GM12878 (cell line): Measurements from ENCODE around the gene SPON2. TPM values are rescaled to one million over a fixed set of nuclear protein-coding genes. Genes with fewer than 3 reads are reported as not detected.

Experiments
- ATAC-seq: fragments of 200-7000 bp; cut with Tn5 transposase; 3 replicates; pipeline ENCODE4 v1.9.1; 2020; ENCODE audit warnings: mild to moderate bottlenecking, moderate library complexity
- BruUV-seq: library from RNA; stranded (reverse); fragments of 400-500 nt; replicated peaks from 2 replicates; lab custom pipeline; 2021; lab: Mats Ljungman, UMichigan
- CTCF ChIA-PET: fragments of 300-600 bp; sonication (Branson Sonifier 250); formaldehyde crosslinking; extraction: SDS; loops from one replicate; lab custom pipeline; 2021; ENCODE audit warnings: inconsistent platforms; lab: Yijun Ruan, JAX
- POLR2A ChIA-PET: fragments of 350-600 bp; formaldehyde crosslinking; extraction: SDS; loops from one replicate; lab custom pipeline; 2021; ENCODE audit warnings: inconsistent platforms; lab: Charles Lee
- RAD21 ChIA-PET: fragments of 300-600 bp; sonication (Branson Sonifier 250); formaldehyde crosslinking; loops from one replicate; lab custom pipeline; 2023; ENCODE audit warnings: antibody characterized with exemption; ENCODE audit not compliant: unreplicated experiment; lab: Charles Lee
- SMC1A ChIA-PET: fragments of 300-600 bp; sonication (Branson Sonifier 250); formaldehyde crosslinking; loops from one replicate; lab custom pipeline; 2023; ENCODE audit not compliant: unreplicated experiment, uncharacterized antibody; lab: Charles Lee
- DNase-seq: peaks from one replicate; pipeline ENCODE4 v3.0.0-alpha.2; 2011; ENCODE audit warnings: low read depth, low spot score
- FAIRE-seq: peaks from 3 replicates; lab custom pipeline; 2011; peaks lifted over from hg19 to GRCh38; lab: Jason Lieb, UNC
- H2AFZ ChIP-seq: 2 replicates; pipeline ENCODE4 v1.6.0; 2011; ENCODE audit warnings: low read depth, low read length, control low read depth; ENCODE audit not compliant: control insufficient read depth
- H3K27ac ChIP-seq: 2 replicates; pipeline ENCODE4 v1.5.1; 2011; ENCODE audit warnings: control low read depth; ENCODE audit not compliant: control insufficient read depth, insufficient read depth
- H3K27me3 ChIP-seq, 2 experiments: replicated peaks in 1 of 2; 2 replicates each; pipeline versions ENCODE4 v1.6.0 to v1.6.1; 2011; ENCODE audit warnings: low read length in 1 of 2; ENCODE audit not compliant: control insufficient read depth in 2 of 2, insufficient read depth in 2 of 2
- H3K36me3 ChIP-seq, 2 experiments: 2 replicates each; pipeline ENCODE4 v1.5.1; 2011; ENCODE audit warnings: low read length in 1 of 2; ENCODE audit not compliant: control insufficient read depth in 2 of 2, insufficient read depth in 2 of 2
- H3K4me1 ChIP-seq: 2 replicates; pipeline ENCODE4 v1.6.1; 2011; ENCODE audit warnings: mild to moderate bottlenecking, low read length, moderate library complexity, mixed read lengths; ENCODE audit not compliant: control insufficient read depth, insufficient read depth
- H3K4me2 ChIP-seq: 2 replicates; pipeline ENCODE4 v1.6.0; 2011; ENCODE audit warnings: control low read depth; ENCODE audit not compliant: control insufficient read depth, insufficient read depth
- H3K4me3 ChIP-seq: fragments of 200-600 bp; sonication (generic); 2 replicates; pipeline ENCODE4 v1.5.1; 2016
- H3K79me2 ChIP-seq: 2 replicates; pipeline ENCODE4 v1.6.0; 2011; ENCODE audit warnings: low read length; ENCODE audit not compliant: control insufficient read depth, insufficient read depth
- H3K9ac ChIP-seq: 2 replicates; pipeline ENCODE4 v1.8.0; 2011; ENCODE audit warnings: low read length, control low read depth, mixed read lengths; ENCODE audit not compliant: control insufficient read depth, insufficient read depth
- H3K9me3 ChIP-seq: replicated peaks from 3 replicates; pipeline ENCODE4 v1.5.1; 2011; ENCODE audit warnings: mild to moderate bottlenecking, low read length; ENCODE audit not compliant: control insufficient read depth, insufficient read depth
- H4K20me1 ChIP-seq: 2 replicates; pipeline ENCODE4 v1.6.0; 2011; ENCODE audit not compliant: control insufficient read depth, insufficient read depth
- EGR1 ChIP-seq, 2 experiments: IDR thresholded peaks; 1 replicate in 1 of 2; 2 replicates in 1 of 2; pipeline ENCODE4 v1.6.1; 2011 to 2012; ENCODE audit warnings: low read depth in 2 of 2, low read length in 2 of 2, borderline replicate concordance in 1 of 2, mild to moderate bottlenecking in 1 of 2, moderate library complexity in 1 of 2
- HDAC2 ChIP-seq: fragments of 200-600 bp; sonication (generic); IDR thresholded peaks from 2 replicates; pipeline ENCODE4 v1.6.1; 2017
- JUND ChIP-seq: IDR thresholded peaks from 2 replicates; pipeline ENCODE4 v1.6.1; 2012; ENCODE audit warnings: low read depth, mild to moderate bottlenecking, low read length, improper control_type of control experiment, moderate library complexity
- MXI1 ChIP-seq: fragments of 150-350 bp; IDR thresholded peaks from 2 replicates; pipeline ENCODE4 v1.6.1; 2011; ENCODE audit warnings: low read depth, mild to moderate bottlenecking, inconsistent platforms, low read length, improper control_type of control experiment
- POLR2A ChIP-seq: IDR thresholded peaks from 2 replicates; pipeline ENCODE4 v1.6.1; 2011; ENCODE audit warnings: low read depth, mild to moderate bottlenecking, low read length
- SMARCA5 ChIP-seq: fragments of 450-650 bp; IDR thresholded peaks from 2 replicates; pipeline ENCODE4 v1.6.1; 2017; ENCODE audit warnings: mild to moderate bottlenecking
- WGBS: methylation state at CpG from one replicate; pipeline ENCODE4 v1.1.6; 2016; ENCODE audit warnings: low lambda C conversion rate; ENCODE audit not compliant: insufficient replicate concordance, insufficient coverage; ENCODE audit errors: missing lambda C conversion rate; 5-methylcytosine and 5-hydroxymethylcytosine counted together
- in situ Hi-C: fragments of 300-500 bp; cut with MboI; formaldehyde crosslinking; loops from 9 replicates; pipeline ENCODE4 v1.14.3; 2018; ENCODE audit warnings: mixed read lengths
- intact Hi-C: fragments of 100-400 bp; cut with micrococcal nuclease; formaldehyde crosslinking; loops from one replicate; pipeline ENCODE4 v1.14.2; 2022; ENCODE audit not compliant: unreplicated experiment
- polyA plus RNA-seq, 11 experiments: library from polyadenylated mRNA; depleted of rRNA in 4 of 11; unstranded in 6 of 11; stranded (reverse) in 5 of 11; fragments of >200 nt; fragmentation: Nextera tagmentation in 4 of 11; fragmentation: Illumina TruSeq in 1 of 11; extraction: Ambion mirVana in 4 of 11; extraction: Trizol in 1 of 11; gene quantifications; 1 replicate in 1 of 11; 2 replicates in 10 of 11; pipeline versions ENCODE4 v1.2.1 to v1.2.3, GENCODE V29; 2011 to 2016; ENCODE audit warnings: inconsistent platforms in 2 of 11, missing spikeins in 2 of 11, low read depth in 1 of 11
- total RNA-seq, 4 experiments: library from RNA; depleted of rRNA in 3 of 4; stranded (reverse); fragments of >200 nt in 3 of 4; fragmentation: Illumina TruSeq in 1 of 4; extraction: Trizol in 1 of 4; gene quantifications; 2 replicates each; pipeline versions ENCODE4 v1.2.1 to v1.2.3, GENCODE V29; 2013 to 2021
- TF ChIP-seq, protein P1 (sequence below): IDR thresholded peaks from 2 replicates; pipeline ENCODE4 v1.6.1; 2011; ENCODE audit warnings: borderline replicate concordance, low read depth, mild to moderate bottlenecking, moderate library complexity, low read length; ENCODE audit not compliant: insufficient read depth, poor library complexity, severe bottlenecking

The SPON2 gene
- total and polyA plus RNA-seq, 10 of the 15 experiments (the other 5 are each of a cell fraction or from before 2014, with no cell fraction given): 1.1 to 11.2 (median 7.3) TPM

DNA sequence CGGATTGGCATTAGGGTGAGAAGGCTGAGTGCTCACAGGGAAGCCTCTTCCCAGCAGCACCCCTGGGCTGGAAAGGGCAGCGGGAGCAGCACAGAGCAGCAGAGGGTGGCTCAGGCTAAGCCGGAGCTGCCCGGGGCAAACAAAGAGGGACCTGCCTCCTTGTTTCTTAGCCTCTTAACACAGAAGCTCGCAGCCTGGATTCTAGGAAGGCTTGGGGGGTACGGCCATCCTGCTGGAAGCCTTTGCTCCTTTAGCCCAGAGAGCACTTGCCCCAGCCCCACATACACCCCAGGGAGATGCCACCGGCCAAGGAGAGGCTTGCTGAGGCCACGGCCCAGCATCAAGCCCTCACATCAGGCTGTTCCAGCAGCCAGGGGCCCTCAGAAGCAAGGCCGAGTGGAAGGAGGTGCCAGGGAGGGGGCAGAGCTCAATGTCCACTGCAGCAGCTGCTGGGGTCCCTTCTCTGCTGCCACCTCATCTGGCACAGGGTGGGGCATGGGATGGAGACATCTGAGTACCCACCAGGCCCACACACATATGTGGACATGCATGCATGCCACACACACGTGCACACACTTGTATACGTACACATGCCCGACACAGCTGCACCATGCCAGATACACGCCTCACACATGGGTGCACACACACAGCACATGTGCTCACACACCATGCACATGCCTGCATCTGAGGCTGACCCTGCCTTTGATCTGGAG lies 20.3 kb upstream of the SPON2 start:
- ChIA-PET SMC1A (no interaction called here), POLR2A (no interaction called here)
- H3K27me3 ChIP-seq: no peaks in the 10 kb centered on the region

DNA sequence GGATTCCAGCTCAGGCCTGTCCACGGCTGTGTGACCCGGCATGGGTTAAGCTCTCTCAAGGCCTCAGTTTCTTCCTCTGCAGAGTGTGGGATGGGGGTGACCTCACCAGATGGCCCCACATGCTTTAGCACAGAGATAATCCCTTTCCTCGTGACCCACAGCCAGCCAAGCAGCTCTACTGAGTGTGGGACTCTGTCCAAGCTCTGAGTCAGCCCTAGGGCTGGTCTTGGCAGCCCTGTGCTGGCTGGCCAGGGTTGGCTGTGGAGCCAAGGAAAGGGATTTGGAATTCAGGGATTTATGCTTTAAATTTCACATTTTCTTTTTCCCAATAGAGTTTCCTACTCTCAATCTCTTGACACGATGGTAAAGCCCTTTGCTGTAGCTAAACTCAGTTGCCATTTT lies 19.7 kb upstream of the SPON2 start:
- ChIA-PET POLR2A (no interaction called here), RAD21 (no interaction called here), SMC1A (interaction anchor here (0.7 kb wide), 1 partner anchor 57 kb away, joined by 3 read pairs; no protein-coding TSS in a partner anchor), CTCF (interaction anchor here (1.2 to 2.4 kb wide), 3 partner anchors 8 to 63 kb away, joined by 3 to 5 read pairs (median 4); no protein-coding TSS in a partner anchor)
- intact Hi-C loops: no loop called here
- Histone ChIP-seq H3K9me3 (peaks cover 4% of the 10 kb centered on the region; the same call in 2 of the 3 replicates), H3K79me2 (no peaks in the 10 kb centered on the region), H3K4me3 (no peak overlapping the region), H3K27me3 (no peaks in the 10 kb centered on the region), H3K36me3 (no peaks in the 10 kb centered on the region), H4K20me1 (no peaks in the 10 kb centered on the region), H3K4me2 (no peak overlapping the region), H3K4me1 (peaks cover 2% of the 10 kb centered on the region; the same call in 1 of the 2 replicates), H3K9ac (no peak overlapping the region), H2AFZ (no peak overlapping the region), H3K27ac (no peak overlapping the region)
- 76% methylated on average over 4 of the region's 4 CpGs for WGBS
- BruUV-seq: no TSS peak
- FAIRE-seq (no peak), ATAC-seq (no peak), DNase-seq (no peak)
- in situ Hi-C loops: no loop called here
- TF ChIP-seq, protein P1, sequence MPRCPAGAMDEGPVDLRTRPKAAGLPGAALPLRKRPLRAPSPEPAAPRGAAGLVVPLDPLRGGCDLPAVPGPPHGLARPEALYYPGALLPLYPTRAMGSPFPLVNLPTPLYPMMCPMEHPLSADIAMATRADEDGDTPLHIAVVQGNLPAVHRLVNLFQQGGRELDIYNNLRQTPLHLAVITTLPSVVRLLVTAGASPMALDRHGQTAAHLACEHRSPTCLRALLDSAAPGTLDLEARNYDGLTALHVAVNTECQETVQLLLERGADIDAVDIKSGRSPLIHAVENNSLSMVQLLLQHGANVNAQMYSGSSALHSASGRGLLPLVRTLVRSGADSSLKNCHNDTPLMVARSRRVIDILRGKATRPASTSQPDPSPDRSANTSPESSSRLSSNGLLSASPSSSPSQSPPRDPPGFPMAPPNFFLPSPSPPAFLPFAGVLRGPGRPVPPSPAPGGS: no peak
- TF ChIP-seq MXI1: no peak
- no peak for TF ChIP-seq EGR1 (IDR thresholded peaks at IDR 0.05; ENCODE audit: borderline replicate concordance in 1 of 2, low read depth in 2 of 2, low read length in 2 of 2)
- TF ChIP-seq HDAC2: no peak
- TF ChIP-seq SMARCA5: no peak

More for the DNA sequence above, 20.3 kb upstream of the SPON2 start:
- H4K20me1 ChIP-seq: no peaks in the 10 kb centered on the region
- H3K4me2 ChIP-seq: no peak overlapping the region
- intact Hi-C loops (no loop called here), in situ Hi-C loops (no loop called here)
- H2AFZ ChIP-seq: no peak overlapping the region
- no peak overlapping the region for H3K4me3 ChIP-seq
- ChIA-PET RAD21 (interaction anchor here (1.4 kb wide), 1 partner anchor 25 kb away, joined by 3 read pairs; no protein-coding TSS in a partner anchor), CTCF (interaction anchor here (1.2 to 2.4 kb wide), 3 partner anchors 8 to 62 kb away, joined by 3 to 5 read pairs (median 4); no protein-coding TSS in a partner anchor)
- no peaks in the 10 kb centered on the region for H3K36me3 ChIP-seq
- H3K27ac ChIP-seq: no peak overlapping the region
- BruUV-seq: no TSS peak
- peaks cover 4% of the 10 kb centered on the region; the same call in 2 of the 3 replicates for H3K9me3 ChIP-seq
- ATAC-seq: peak; percentile 20; the same call in 2 of the 3 replicates
- H3K9ac ChIP-seq: no peak overlapping the region
- WGBS: 75% methylated on average over 13 of the region's 13 CpGs
- TF ChIP-seq JUND (no peak), POLR2A (peak; percentile 51)
- DNase-seq: no peak
- no peaks in the 10 kb centered on the region for H3K79me2 ChIP-seq
- no peak for FAIRE-seq
- H3K4me1 ChIP-seq: no peaks in the 10 kb centered on the region
